Type B pancreatic cell (in vitro differentiated cells): Measurements from ENCODE around the gene PCDHB1. TPM values are rescaled to one million over a fixed set of nuclear protein-coding genes. Genes with fewer than 3 reads are reported as not detected.
A peak's percentile ranks its signal among the peaks of the same experiment; 100 is the strongest.

ENCODE experiments used
- DNase-seq: peaks from one replicate; pipeline ENCODE4 v3.0.0; 2021; ENCODE audit warnings: mixed read lengths; ENCODE audit not compliant: unreplicated experiment; ENCODE audit errors: extremely low spot score
- H3K27ac Mint-ChIP-seq: 2 replicates; pipeline ENCODE4 v1.8.0; 2021; ENCODE audit warnings: mild to moderate bottlenecking, mixed read lengths
- H3K27me3 Mint-ChIP-seq: 2 replicates; pipeline ENCODE4 v1.8.0; 2021; ENCODE audit warnings: mixed read lengths
- H3K36me3 Mint-ChIP-seq: 2 replicates; pipeline ENCODE4 v1.8.0; 2021; ENCODE audit warnings: mixed read lengths
- H3K4me1 Mint-ChIP-seq: one replicate; pipeline ENCODE4 v1.8.0; 2021; ENCODE audit warnings: mixed read lengths; ENCODE audit not compliant: unreplicated experiment
- H3K4me3 Mint-ChIP-seq: 2 replicates; pipeline ENCODE4 v1.8.0; 2021; ENCODE audit warnings: mild to moderate bottlenecking, mixed read lengths
- H3K9me3 Mint-ChIP-seq: 2 replicates; pipeline ENCODE4 v1.8.0; 2021; ENCODE audit warnings: mixed read lengths
- total RNA-seq: library from RNA; stranded (reverse); gene quantifications from 2 replicates; pipeline ENCODE4 v1.2.1, GENCODE V29; 2021; ENCODE audit warnings: low replicate concordance
- TF ChIP-seq, protein P1 (sequence below): fragments of 200-600 bp; sonication (generic); conservative IDR thresholded peaks from 2 replicates; pipeline ENCODE4 v1.5.0; 2021; ENCODE audit warnings: antibody characterized with exemption, mild to moderate bottlenecking

The PCDHB1 gene
- total RNA-seq, 1 donor from 2014 or later = 0.05 TPM

DNA sequence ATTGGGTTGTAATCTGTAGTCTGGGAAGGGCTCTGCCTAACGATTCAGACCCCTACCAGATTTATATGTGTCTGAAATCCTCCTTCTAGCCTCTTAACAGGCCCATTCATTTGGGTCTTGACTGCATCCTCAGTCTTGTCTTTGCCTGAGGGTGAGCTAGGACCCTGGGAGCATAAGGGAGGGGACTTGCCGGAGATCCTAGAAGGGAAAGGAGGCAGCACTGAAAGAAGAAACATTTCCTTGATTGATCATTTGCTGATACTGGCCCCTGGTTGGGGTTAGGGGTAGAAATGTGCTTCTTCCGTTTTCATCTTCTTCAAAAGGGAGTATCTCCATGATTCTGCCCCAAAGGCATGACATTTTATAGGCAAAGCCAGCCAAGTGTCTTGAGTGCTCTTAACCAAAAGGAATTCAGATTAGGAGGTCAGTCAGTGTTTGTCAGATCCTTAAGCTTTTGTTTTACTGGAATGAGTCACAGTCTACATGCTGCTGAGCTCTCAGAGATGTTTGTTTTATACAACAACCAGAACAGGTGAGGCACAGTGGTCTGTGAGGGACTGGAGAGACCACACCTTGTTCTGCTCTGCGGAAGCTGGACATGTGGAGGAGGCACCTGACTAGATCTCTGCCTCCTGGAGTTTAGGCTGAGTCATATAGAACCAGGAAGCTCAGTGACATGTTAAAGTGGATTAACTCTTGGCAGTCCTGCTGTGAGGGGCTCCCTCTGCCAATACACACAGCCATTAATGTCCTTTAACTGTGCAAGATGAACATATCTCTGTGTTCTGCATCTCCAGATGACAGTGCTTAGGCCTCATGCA is 47.2 kb upstream of the PCDHB1 start:
- Mint-ChIP-seq H3K4me3 (peak overlapping the region; percentile 64), H3K27ac (peak overlapping the region; percentile 98), H3K9me3 (no peaks in the 10 kb centered on the region), H3K27me3 (no peaks in the 10 kb centered on the region), H3K36me3 (peaks cover 12% of the 10 kb centered on the region), H3K4me1 (peaks cover 32% of the 10 kb centered on the region)
- TF ChIP-seq, protein P1, sequence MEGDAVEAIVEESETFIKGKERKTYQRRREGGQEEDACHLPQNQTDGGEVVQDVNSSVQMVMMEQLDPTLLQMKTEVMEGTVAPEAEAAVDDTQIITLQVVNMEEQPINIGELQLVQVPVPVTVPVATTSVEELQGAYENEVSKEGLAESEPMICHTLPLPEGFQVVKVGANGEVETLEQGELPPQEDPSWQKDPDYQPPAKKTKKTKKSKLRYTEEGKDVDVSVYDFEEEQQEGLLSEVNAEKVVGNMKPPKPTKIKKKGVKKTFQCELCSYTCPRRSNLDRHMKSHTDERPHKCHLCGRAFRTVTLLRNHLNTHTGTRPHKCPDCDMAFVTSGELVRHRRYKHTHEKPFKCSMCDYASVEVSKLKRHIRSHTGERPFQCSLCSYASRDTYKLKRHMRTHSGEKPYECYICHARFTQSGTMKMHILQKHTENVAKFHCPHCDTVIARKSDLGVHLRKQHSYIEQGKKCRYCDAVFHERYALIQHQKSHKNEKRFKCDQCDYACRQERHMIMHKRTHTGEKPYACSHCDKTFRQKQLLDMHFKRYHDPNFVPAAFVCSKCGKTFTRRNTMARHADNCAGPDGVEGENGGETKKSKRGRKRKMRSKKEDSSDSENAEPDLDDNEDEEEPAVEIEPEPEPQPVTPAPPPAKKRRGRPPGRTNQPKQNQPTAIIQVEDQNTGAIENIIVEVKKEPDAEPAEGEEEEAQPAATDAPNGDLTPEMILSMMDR = no peak
- DNase-seq = no peak

DNA sequence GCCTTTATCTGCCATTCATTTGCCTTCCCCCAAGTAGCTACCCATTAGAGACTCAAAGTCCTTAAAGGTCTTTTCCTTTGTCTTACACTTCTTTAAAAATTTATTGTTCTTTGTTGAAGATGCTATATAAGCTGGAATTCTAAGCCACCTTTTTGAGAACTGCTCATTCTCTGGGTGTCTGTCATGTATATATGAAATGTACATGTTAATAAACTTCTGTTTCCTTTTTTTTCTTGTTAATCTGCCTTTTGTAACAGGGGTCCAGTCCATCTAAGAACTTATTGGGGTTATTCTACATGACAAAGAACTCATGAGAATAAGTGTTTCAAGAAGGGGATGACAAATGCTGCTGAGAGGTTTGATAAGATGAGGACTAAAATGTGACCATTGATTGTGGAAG is 43.4 kb upstream of the PCDHB1 start:
- Mint-ChIP-seq H3K9me3 (no peaks in the 10 kb centered on the region), H3K27ac (no peak overlapping the region), H3K36me3 (peaks cover 16% of the 10 kb centered on the region), H3K27me3 (no peaks in the 10 kb centered on the region), H3K4me3 (no peak overlapping the region), H3K4me1 (peaks cover 16% of the 10 kb centered on the region)
- TF ChIP-seq, protein P1 = no peak
- no peak for DNase-seq

GRCh38 chr5:141010047-141010793 is 41.0 kb upstream of the PCDHB1 start:
- no peaks in the 10 kb centered on the region for H3K9me3 Mint-ChIP-seq
- TF ChIP-seq, protein P1 = no peak
- no peaks in the 10 kb centered on the region for H3K27me3 Mint-ChIP-seq
- no peak overlapping the region for H3K4me3 Mint-ChIP-seq
- peaks cover 16% of the 10 kb centered on the region for H3K36me3 Mint-ChIP-seq
- no peak for DNase-seq
- H3K27ac Mint-ChIP-seq = no peak overlapping the region
- H3K4me1 Mint-ChIP-seq = no peaks in the 10 kb centered on the region

- Mint-ChIP-seq H3K4me3 (no peak overlapping the region), H3K4me1 (no peaks in the 10 kb centered on the region), H3K9me3 (no peaks in the 10 kb centered on the region), H3K27me3 (no peaks in the 10 kb centered on the region), H3K36me3 (peaks cover 4% of the 10 kb centered on the region), H3K27ac (no peak overlapping the region)
- no peak for DNase-seq
- TF ChIP-seq, protein P1 = no peak
These were observed 33.2 kb upstream of the PCDHB1 start for GRCh38 chr5:141017943-141018342.

- DNase-seq = no peak
- Mint-ChIP-seq H3K4me3 (no peak overlapping the region), H3K36me3 (no peaks in the 10 kb centered on the region), H3K9me3 (no peaks in the 10 kb centered on the region), H3K27me3 (no peaks in the 10 kb centered on the region), H3K27ac (no peak overlapping the region), H3K4me1 (no peaks in the 10 kb centered on the region)
- TF ChIP-seq, protein P1 = no peak
These were observed 28.8 kb upstream of the PCDHB1 start for GRCh38 chr5:141022384-141022783.
